OCI-M2 (cell line): ENCODE results near the gene TMIE.

Source experiments
- DNase-seq: peaks from one replicate; lab custom pipeline; 2025; ENCODE audit not compliant: unreplicated experiment; lab: John Stamatoyannopoulos, UW

Gene TMIE

DNA sequence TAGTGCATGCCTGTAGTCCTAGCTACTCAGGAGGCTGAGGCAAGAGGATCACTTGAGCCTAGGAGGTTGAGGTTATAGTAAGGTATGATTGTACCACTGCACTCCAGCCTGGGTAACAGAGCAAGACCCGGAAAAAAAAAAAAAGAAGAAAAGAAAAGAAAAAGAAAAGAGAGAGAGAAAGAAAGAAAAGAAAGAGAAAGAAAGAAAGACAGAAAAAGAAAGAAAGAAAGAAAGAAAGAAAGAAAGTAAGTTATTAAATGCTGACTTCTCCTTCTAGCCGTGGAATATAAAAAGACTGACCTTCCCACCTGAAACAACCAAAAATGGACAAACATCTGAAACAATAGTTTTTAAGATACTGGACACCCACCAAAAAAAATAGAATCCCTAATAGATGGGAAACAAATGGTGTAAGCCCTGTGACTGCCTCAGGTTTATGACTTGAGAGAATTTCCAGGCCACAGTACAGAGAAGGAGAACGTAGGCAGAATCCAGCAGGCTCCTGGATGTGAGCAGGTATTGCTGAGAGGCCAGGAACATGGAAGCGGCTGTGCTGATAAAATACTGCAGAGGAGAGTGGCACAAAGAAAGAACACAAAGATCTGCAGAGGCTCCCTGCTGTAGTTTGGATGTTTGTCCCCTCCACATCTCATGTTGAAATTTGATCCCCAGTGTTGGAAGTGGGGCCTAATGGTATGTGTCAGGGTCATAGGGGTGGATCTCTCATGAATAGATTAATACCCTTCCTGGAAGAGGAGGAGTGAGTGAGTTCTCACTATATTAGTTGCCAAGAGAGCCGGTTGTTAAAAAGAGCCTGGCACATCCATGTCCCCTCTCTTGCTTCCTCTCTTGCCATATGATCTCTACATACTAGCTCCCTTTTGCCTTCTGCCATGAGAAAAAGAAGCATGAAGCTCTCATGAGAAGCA lies 58.3 kb downstream of the TMIE start:
- no peak for DNase-seq
